Activated CD4-positive, alpha-beta T cell treated with anti-CD3 and anti-CD28 coated beads, Interleukin-10, Interleukin-2, amounts not matched to agents 100 ng/mL and 50 ng/mL, durations not matched to agents 16 hours and 8 hours (primary cell): Measurements from ENCODE around the gene PSMB7.

Source experiments
- DNase-seq: peaks from one replicate; pipeline ENCODE4 v3.0.0-alpha.2; 2020

The PSMB7 gene

DNA sequence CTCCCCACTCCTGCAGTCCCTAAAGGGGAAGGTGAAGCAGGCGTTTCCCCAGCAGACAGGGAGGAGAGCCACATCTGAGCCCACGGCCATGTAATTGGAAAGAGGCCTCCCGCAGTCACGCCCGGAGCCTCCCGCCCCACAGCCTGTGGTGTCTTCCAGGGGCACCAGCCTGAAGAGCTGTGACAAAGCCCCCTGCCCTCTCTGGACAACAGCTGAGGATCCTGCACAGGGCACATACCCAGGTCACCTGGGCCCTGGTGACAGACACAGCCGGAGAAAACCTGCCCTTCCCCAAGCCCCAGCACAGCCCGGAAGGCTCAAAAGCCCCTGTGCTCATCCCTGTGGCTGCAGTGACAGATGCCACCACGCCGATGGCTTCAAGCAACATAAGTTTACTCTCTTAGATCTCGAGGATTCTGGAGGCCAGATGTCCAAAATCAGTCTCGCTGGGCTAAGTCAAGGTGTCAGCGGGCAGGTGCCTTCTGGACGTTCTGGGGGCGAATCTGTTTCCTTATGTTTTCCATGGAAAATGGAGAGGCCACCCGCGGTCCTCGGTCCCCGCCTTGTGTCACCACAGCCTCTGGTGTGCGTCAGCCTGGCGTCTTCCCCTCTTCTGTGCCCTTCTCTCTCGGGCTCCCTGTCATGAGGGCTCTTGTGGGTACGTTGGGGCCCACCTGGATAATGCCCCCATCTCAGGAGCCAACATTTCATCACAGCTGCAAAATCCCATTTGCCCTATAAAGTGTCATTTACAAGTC is 71.5 kb downstream of the PSMB7 start:
- DNase-seq: no peak

DNA sequence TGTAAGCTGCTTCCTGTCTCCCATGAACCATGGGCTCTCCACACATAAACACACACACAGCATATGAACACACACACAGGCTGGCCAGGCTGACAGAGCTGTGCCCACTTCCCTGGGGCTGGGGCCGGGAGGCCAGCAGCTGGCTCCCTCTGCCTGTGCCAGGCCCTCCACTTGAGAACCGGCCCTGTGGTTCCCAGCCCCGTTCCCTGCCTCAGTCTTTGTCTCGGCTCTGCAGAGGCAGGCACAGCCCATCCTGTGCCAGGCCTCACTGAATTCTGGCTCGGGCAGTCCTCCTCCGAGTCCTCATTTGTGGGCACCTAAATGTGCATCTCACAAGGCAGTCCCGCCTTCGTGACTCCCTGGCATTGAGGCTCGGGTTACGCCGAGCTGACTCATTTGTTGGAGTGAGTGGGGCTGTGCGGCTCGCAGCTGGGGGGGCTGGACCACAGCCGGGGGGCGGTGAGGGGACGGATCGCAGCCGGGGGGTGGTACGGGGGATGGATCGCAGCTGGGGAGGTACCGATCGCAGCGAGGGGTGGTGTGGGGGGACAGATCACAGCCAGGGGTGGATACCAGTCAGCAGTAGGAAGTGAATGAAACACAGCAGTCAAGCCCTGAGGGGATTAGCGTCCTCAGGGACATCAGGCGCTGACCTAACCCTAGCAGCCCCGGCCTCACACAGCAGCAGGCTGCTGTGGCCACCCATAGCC is 72.3 kb downstream of the PSMB7 start:
- DNase-seq: no peak

DNA sequence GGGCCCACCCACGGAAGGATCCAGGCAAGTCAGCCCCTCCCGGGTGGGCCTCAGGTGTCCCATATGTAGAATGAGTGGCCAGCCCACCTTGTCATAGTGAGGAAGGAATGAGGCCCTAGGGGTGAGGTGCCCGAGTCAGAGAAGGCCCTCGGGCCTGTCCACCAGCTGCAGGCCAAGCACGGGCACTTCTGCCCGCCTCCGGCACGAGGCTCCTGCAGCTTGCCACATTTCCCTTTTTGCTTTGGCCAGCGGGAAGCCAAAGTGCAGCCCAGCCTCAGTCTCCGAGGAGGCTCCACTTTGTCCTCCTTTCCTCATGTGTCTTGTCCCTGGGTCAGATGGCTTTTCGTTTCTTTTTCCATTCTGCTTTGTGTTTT is 72.9 kb downstream of the PSMB7 start:
- DNase-seq: no peak

DNA sequence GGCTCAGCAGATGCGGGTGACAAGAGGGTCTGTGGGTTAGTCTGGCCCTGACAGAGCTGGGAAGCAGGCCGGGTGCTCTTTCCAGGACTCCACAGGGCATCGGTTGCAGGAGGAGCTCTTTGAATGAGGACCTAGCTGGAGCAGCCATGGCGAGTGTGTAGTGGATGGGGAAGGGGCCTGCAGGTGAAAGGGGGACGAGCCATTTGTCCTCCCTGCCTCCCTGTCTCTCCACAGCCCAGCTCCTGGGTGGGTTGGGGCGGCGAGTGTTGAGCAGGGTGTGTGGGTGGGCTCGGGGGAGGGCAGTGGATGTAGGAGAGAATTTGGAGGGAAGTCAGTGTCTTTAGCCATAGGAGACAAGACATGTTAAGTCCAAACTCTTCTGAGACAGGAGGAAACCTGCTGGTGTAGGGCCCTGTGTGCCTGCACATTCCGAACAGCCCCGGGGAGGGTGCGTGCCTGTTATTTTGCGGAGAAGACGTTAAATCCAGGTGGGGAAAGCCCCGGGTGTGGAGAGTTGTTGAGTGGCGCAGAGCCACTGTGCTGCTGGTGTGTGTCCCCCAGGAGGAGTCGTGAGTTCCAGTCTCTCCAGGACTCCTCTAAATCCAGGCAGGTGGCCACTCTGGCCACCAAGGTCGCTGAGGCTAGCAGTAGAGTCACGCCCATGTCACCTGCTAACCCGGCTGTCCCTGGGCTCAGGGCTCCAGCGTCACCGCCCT is 73.6 kb downstream of the PSMB7 start:
- DNase-seq: no peak

DNA sequence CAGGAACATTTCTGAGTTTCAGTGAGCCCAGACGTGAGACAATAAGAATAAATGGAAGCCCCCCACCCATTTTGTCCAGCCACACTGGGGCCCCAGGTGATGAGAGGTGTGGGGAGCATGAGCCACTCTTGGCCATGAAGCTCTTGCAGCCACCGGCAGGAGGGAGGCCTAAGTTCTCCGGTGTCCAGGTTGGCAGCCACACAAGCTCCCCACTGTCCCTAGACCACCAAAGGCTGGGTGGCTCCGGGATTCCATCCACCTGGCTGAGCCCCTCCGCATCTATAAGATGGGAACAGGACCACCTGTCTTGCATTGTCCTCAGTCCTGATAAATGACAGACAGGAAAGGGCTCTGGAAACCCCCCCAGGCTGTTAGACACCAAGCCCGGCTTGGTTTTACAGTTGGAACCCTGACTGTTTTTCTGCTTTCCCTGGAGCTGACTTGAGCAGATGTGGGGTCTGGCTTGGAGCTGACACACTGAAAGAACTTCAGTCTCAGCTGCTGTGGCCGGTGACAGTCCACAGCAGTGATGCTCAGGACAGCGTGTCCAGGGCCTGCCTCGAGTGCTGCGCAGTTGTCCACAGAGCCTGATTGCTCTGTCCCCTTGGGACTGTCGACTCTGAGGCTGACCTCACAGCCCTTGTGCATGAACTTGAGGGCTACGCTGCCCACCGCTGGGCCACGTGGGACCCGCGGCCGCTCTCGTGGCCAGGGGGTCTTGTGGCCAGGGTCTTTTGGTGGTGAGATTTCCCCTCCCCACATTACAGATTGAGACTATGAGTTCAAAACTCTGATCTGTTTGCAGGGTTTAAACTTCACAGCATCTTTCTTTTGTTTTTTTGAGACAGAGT is 74.8 kb downstream of the PSMB7 start:
- no peak for DNase-seq

DNA sequence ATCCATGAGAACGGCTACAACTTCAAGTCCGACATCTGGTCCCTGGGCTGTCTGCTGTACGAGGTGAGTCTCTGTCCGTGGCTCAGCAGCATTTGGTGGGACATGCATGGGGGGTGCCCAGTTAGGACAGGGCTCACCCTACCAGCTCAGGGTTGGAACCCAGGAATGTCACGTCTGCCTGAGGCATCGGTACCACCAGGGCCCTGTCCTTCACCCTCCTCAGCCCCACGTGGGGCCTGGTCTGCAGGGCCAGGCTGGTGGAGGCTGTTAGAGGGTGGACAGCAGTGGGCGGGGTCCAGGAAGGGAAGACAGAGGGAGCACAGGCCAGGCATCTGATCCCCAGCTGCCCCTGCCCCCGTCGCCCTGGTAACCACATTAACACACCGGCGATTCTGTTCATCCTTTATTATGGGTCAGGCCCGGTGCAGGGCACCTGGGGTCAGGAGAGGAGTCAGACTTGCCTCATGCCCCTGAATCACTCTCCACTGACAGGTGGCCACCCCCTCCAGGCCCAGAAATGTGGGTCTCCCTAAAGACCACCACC is 75.6 kb downstream of the PSMB7 start:
- no peak for DNase-seq

DNA sequence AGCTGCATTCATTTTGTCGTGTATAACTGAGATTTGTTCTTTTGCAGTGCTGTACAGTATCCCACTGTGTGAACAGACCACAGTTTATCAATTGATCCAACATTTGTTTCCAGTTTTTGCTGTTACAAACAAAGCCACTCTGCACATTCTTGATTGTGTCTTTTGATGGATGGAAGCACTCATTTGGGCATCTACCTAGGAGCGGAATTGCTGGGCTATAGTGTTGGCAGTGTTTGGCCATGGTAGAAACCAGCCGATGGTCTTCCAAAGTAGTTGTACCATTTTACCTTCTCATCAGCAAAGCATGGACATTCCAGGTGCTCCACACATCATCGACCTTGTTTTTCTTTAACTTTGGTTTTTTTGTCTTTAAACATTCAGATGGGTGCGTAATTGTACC is 77.7 kb downstream of the PSMB7 start:
- DNase-seq: no peak

DNA sequence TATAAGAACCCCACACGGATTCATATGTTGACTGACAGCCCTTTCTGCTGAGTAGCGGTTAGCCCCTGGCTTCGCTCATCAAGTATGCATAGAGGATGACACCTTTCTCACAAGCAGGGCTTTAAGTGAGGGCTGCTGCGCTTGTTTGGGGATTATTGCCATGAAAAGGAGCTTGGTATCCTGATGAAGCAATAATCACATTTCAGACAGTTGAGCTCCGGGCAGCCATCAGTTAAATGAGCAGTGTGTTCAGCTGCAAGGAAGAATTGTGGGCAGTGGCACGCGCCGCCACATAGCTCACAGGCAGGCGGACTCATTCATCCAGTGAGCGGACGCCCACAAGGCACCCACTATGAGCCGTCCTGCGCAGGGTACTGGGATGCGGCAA is 79.9 kb downstream of the PSMB7 start:
- no peak for DNase-seq

DNA sequence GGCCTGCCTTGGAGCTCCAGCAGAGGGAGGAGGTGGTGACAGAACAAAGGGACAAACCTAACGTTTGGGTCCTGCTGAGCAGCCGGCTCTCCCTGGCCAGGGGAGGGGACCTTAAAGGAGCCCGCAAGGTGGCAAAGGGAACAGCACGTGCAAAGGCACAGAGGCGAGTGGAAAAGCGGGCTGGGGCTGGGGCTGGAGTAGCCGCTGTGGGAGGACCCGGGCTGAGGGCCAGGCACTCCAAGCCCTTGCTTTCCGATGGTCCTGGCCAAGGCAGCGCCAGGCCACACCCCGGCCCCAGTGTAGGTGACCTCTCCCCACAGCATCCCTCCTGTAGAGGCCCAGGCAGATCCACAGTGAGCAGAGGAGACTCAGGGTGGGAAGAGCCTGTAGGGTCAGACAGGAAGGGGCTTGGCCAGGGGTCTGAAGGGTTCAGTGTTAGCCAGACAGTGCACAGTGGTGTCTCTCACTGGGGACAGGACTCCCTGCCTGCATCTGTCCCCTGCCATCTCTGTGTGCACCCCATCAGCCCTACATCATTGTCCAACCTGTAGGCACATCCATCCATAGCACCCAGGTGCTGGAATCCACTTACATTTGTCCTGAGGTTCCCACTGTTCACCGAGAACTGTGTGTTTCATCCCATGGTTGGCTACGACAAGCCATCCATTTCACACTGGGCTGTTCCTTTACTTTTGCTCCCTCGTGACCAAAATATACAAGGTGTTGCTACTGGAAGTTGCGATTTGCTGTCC is 80.5 kb downstream of the PSMB7 start:
- no peak for DNase-seq

DNA sequence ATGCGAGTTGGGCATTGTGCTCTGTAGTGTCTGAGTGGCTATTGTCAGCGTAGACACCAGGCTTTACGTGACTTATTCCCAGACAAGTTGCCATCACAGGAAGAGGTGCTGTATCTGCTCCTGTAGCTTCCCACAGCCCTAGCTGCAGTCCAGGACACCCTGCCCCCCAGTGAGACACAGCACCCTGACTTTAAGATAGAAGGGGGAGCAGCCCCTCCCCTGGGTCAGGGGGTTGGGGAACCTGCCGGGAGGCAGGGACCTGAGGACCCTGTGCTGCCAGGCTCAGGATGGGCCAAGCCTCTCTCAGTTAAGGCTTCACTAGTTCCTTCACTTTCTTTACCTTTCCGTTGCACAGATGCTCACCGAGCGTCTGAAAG is 82.1 kb downstream of the PSMB7 start:
- no peak for DNase-seq

DNA sequence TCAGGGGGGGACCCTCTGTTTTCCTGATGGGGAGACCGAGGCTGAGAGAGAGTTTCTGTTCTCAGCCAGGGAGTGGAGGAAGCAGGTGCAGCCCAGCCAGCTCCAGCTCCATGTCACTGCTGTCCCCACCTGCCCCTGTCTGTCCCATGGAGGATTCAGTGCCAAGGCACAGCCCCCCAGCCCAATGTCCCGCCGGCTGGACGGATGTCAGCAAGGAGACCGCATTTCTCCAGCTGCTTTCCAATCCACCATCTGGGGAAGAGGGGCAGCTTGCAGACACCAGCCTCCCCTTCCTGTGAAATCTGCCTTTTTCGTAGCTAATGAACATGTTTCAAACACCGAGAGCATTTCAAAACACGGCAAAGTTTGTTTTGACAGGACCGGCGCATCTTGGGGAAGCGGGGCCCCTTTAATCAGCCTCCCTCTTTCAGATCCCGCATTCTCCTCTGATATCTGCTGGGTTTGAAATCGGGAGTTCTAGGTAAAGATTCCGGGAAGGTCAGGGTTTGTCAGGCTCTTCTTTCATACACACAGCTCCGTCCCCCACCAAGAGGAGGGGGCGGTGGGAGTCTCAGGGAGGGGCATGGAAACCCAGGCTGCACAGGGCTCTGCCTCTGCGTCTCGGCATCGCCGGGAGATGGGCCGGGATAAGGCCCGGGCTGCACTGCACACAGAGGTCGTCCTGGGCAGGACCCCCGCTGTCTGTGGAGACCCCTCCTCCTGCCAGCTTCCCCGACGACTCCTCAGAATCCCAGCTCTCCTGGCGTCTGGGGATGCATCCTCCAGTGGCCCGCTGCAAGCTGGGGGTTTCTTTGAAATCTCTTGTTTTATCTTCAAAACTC is 82.7 kb downstream of the PSMB7 start:
- DNase-seq: no peak

DNA sequence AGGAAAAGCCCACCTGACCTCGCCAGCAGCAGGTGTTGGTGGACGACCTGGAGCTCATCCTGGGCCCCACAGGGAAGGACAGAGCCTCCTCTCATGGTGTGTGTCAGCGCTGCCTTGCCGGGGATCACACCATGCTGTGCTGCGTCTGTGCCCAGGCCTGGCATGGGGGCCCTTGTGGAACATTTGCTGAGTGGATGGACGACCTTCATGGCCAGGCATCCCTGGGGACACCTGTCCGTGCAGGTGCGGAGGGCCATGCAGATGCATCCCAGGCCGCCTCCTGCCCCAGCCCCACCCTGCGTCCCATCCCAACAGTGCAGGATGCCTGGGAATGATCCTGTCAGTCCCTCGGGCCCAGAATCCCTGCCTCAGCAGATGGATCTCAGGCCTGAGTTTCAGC is 83.7 kb downstream of the PSMB7 start:
- no peak for DNase-seq

DNA sequence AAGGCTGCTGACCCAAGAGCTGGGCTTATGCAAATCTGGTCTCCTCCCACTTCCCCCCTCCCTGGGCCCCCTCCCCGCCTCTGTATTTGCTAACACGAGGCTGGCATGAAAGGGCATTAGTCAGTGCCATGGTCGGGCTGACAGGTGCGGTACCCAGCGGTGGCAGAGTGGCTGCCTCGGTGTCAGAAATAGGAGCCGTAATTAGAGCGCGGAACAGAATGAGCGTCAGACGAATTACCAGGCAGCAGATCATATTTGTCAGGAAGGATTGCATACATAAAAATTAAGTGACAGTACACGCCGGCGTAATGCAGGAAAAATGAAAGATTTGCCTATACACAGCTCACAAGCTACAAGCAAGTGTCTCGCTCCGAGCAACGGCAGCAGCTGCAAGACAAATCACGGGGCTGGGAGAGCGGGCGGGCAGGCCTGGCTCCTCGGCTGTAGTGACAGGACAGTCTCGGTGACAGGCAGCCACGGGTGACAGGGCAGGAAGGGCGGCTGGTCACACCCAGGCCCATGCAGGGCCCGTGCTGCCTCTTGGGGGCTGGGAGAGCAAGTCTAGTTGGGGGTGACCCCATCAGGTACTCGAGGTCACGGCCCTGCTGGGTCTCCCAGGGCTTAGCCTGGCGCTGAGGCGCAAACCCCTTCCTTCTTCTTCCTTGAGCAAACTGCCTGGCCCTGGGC is 85.1 kb downstream of the PSMB7 start:
- DNase-seq: no peak

DNA sequence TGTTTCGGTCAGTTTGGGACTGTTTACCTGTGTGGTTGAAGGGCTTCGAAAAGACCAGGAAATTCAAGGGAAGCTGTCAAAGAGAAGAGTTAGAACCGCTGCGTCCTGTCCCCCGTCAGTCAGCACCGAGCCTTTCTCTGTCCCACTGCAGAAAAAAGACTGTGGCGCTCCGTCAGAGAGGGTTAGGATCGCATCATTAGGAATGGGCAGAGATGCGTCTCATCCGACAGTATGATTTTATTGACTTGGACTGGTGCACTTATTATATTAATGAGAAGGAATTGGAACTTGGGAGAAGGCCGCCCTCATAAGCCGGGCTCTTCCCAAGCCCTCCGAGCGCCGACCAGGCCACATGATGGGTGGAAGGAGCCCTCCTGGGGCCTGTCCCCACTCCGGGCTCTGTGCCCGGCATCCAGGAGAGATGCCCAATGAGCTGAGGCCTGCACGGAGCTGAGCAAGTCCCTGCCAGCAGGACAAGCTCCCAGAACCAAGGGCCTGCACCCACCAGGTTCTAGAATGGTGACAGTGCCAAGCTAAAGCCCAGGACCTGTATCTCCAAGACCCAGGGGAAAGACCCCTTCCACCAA is 85.9 kb downstream of the PSMB7 start:
- no peak for DNase-seq

DNA sequence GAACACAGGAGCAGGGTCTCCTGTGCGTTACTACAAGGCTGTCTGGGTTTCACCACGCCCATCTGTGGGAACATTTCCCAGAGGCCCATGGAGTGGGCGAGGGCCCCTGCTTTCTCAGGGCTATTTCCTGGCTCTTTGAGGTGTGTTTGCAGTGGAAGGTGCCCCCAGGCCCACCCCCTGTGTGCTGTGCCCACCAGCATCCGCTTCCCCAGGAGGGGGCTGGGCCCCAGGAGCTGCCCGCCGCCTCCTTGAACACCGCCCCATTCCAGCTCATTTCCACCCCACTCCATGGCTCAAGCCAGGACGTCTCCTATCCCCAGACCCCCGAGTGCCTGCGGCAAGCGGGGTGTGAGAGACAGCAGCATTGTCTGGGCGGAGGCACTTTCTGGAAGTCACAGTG is 87.0 kb downstream of the PSMB7 start:
- no peak for DNase-seq

DNA sequence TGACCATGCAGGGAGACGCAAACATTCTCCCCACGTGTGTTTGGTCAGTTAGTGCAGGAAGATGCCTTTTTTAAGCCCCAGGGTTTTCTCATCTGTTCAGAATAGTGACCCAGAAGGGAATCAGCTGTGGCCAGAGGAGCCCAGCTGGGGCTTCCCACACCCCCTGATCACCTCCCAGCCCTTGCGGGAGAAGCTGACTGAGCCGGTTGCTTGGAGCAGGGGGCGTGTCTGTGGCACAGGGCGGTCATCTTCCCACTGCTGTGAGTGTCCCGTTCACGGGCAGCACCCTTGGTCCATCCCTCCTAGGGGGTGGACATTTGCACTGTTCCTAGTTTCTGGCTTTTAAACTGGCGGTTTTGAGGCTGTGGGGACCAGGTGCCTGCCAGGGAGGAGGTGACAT is 87.8 kb downstream of the PSMB7 start:
- no peak for DNase-seq

DNA sequence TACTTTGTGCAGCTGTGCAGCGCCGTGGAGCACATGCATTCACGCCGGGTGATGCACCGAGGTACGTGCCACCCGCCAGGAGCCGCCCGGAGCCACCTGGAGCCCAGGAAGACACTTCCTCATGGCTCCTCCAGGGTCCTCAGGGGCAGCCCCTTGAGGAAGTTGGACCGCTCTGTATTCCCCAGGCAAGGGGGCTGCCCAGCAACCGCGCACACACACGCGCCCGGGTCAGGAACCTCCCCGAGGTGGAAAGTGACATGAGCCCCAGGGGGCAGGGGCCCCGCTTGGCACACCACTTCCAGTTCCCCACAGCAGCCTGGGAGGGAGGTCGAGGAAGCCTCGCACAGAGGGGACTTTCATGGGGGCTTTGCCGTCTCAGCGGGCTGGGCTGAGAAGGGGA is 88.9 kb downstream of the PSMB7 start:
- no peak for DNase-seq

DNA sequence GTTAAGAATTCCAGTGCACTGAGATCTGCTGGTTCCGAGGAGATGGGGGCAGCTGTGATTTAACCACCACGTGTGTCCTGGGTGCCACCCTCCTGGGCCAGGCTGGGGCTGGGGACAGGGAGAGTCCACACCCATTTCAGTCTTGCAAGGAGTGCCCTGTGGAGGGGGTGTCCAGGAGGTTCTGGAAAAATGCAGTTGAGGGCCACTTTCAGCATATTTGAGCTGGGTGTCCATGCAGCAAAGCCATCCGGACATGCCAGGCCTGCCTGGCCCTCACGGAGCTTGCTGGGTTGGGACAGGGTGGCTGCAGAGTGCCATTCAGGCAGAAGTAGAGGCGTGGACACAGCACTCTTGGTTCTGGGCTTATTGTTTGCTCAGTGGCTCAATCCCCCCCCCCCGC is 89.4 kb downstream of the PSMB7 start:
- DNase-seq: no peak

DNA sequence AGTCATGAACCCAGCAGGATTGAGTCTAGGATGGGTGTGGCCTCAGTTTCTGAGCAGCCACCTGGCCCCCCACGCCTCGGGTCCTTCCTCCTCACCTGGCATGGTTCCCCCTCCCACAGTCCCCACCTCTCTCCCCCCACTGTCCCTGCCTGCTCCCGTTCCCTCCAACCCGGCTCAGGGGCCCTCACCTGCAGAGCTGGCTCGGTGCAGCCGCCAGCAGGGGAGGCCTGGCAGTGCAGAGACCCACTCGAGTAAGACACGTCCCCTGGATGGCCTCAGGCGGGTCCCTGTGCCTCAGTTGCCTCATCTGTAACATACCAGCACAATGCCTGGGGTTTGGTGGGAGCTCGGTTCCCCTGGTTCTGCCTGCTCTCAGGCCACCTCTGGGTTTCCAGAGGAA is 91.3 kb downstream of the PSMB7 start:
- DNase-seq: no peak
